ENCODE data around the gene DENND4C.
"Not testable (repeated sequence)": the region's sequence is repeated elsewhere in the genome, so short reads cannot be mapped to it uniquely, and the experiment has no call there.

DENND4C gene

GRCh38 chr9:19378164-19378563, 147.7 kb downstream of the DENND4C start:
- DNase-seq, result no peak

- no peak for DNase-seq
Observed at GRCh38 chr9:19378647-19379046, 148.2 kb downstream of the DENND4C start.

- peak; percentile 25 for DNase-seq
Observed at GRCh38 chr9:19379283-19379682, 148.8 kb downstream of the DENND4C start.

GRCh38 chr9:19379697-19380046, 149.2 kb downstream of the DENND4C start:
- DNase-seq, result peak; percentile 40

- DNase-seq, result no peak
Observed at GRCh38 chr9:19380826-19381075, 150.3 kb downstream of the DENND4C start.

GRCh38 chr9:19381656-19382055, 151.2 kb downstream of the DENND4C start:
- DNase-seq, result no peak

- DNase-seq, result not testable (repeated sequence)
Observed at GRCh38 chr9:19385212-19385611, 154.7 kb downstream of the DENND4C start.

GRCh38 chr9:19385786-19386501, 155.5 kb downstream of the DENND4C start:
- DNase-seq, result peak; percentile 97

- no peak for DNase-seq
Observed at GRCh38 chr9:19386502-19387044, 156.1 kb downstream of the DENND4C start.

- DNase-seq, result no peak
Observed at GRCh38 chr9:19387317-19387716, 156.8 kb downstream of the DENND4C start.

GRCh38 chr9:19389539-19389938, 159.0 kb downstream of the DENND4C start:
- not testable (repeated sequence) for DNase-seq

GRCh38 chr9:19397845-19398244, 167.4 kb downstream of the DENND4C start:
- DNase-seq, result no peak

- peak; percentile 71 for DNase-seq
Observed at GRCh38 chr9:19403231-19403630, 172.7 kb downstream of the DENND4C start.

- DNase-seq, result no peak
Observed at GRCh38 chr9:19404283-19405075, 174.0 kb downstream of the DENND4C start.

- no peak for DNase-seq
Observed at GRCh38 chr9:19405771-19406170, 175.3 kb downstream of the DENND4C start.

GRCh38 chr9:19408316-19408692, 177.8 kb downstream of the DENND4C start:
- DNase-seq, result no peak

GRCh38 chr9:19408693-19409400, 178.4 kb downstream of the DENND4C start, which contains the start of gene ACER2:
ACER2 (plus strand) TSS chr9:19409009; CDS start chr9:19409085, 76 bp downstream.
- peak; percentile 90 for DNase-seq

- peak; percentile 13 for DNase-seq
Observed at GRCh38 chr9:19409401-19410194, 179.1 kb downstream of the DENND4C start.

- DNase-seq, result no peak
Observed at GRCh38 chr9:19410195-19410503, 179.7 kb downstream of the DENND4C start.

- DNase-seq, result no peak
Observed at GRCh38 chr9:19410594-19410993, 180.1 kb downstream of the DENND4C start.

- DNase-seq, result no peak
Observed at GRCh38 chr9:19411316-19411715, 180.8 kb downstream of the DENND4C start.

- DNase-seq, result not testable (repeated sequence)
Observed at GRCh38 chr9:19413456-19413855, 183.0 kb downstream of the DENND4C start.

- no peak for DNase-seq
Observed at GRCh38 chr9:19416143-19416542, 185.7 kb downstream of the DENND4C start.
